Loucy (cell line): Measurements from ENCODE around the gene PHACTR2.

Experiments used
- H2AFZ ChIP-seq: fragments of 200-600 bp; sonication (generic); 2 replicates; pipeline ENCODE4 v1.6.0; 2016; ENCODE audit warnings: antibody characterized with exemption, mild to moderate bottlenecking, low read length, moderate library complexity
- H3F3A ChIP-seq: fragments of 200-600 bp; 2 replicates; pipeline ENCODE4 v1.6.0; 2016; ENCODE audit warnings: antibody characterized with exemption, low read depth, mild to moderate bottlenecking
- H3K27me3 ChIP-seq: fragments of 200-600 bp; sonication (generic); 2 replicates; pipeline ENCODE4 v1.6.1; 2014; ENCODE audit warnings: low read length, mild to moderate bottlenecking; ENCODE audit not compliant: insufficient read depth, poor library complexity, severe bottlenecking
- H3K36me3 ChIP-seq: fragments of 200-600 bp; sonication (generic); 2 replicates; pipeline ENCODE4 v1.6.1; 2016; ENCODE audit warnings: low read length; ENCODE audit not compliant: insufficient read depth
- H3K4me1 ChIP-seq: fragments of 200-600 bp; sonication (generic); 2 replicates; pipeline ENCODE4 v1.5.1; 2014; ENCODE audit warnings: low read length, mild to moderate bottlenecking; ENCODE audit not compliant: insufficient read depth, poor library complexity, severe bottlenecking
- H3K4me2 ChIP-seq: fragments of 200-600 bp; sonication (generic); 2 replicates; pipeline ENCODE4 v1.6.0; 2014; ENCODE audit warnings: antibody characterized with exemption, low read length, low read depth, mild to moderate bottlenecking; ENCODE audit not compliant: poor library complexity, severe bottlenecking
- H3K4me3 ChIP-seq: fragments of 200-600 bp; sonication (generic); 2 replicates; pipeline ENCODE4 v1.5.1; 2014; ENCODE audit warnings: low read length, mild to moderate bottlenecking, mixed read lengths; ENCODE audit not compliant: poor library complexity, severe bottlenecking
- H3K79me2 ChIP-seq: fragments of 200-600 bp; sonication (generic); 2 replicates; pipeline ENCODE4 v1.6.1; 2014; ENCODE audit warnings: low read length; ENCODE audit not compliant: insufficient read depth
- H3K9ac ChIP-seq: fragments of 200-600 bp; sonication (generic); 2 replicates; pipeline ENCODE4 v1.6.0; 2014; ENCODE audit warnings: mild to moderate bottlenecking, low read depth, low read length, moderate library complexity; ENCODE audit not compliant: poor library complexity, severe bottlenecking
- H3K9me2 ChIP-seq: fragments of 200-600 bp; sonication (generic); replicated peaks from 2 replicates; pipeline ENCODE4 v1.6.1; 2016; ENCODE audit warnings: low read depth, low read length, mixed read lengths
- H3K9me3 ChIP-seq: fragments of 200-600 bp; sonication (generic); 2 replicates; pipeline ENCODE4 v1.6.1; 2014; ENCODE audit warnings: mild to moderate bottlenecking, antibody characterized with exemption, low read length, low read depth; ENCODE audit not compliant: insufficient read depth
- H4K20me1 ChIP-seq: fragments of 200-600 bp; sonication (generic); 2 replicates; pipeline ENCODE4 v1.6.0; 2014; ENCODE audit warnings: antibody characterized with exemption, low read length, mild to moderate bottlenecking; ENCODE audit not compliant: insufficient read depth, poor library complexity, severe bottlenecking
- CTCF ChIP-seq: fragments of 200-600 bp; sonication (generic); conservative IDR thresholded peaks from 2 replicates; pipeline ENCODE4 v1.5.1; 2014; ENCODE audit warnings: mild to moderate bottlenecking, antibody characterized with exemption, low read length
- EZH2phosphoT487 ChIP-seq: fragments of 200-600 bp; IDR thresholded peaks from 2 replicates; pipeline ENCODE4 v1.6.1; 2018; ENCODE audit warnings: antibody characterized with exemption, mild to moderate bottlenecking, moderate library complexity, borderline replicate concordance

Gene PHACTR2

GRCh38 chr6:143652841-143653331, 24.9 kb upstream of the PHACTR2 start:
- Histone ChIP-seq H3K9ac (no peak overlapping the region), H2AFZ (no peak overlapping the region), H3K4me3 (no peak overlapping the region), H3K27me3 (no peaks in the 10 kb centered on the region), H3K79me2 (no peaks in the 10 kb centered on the region), H4K20me1 (no peaks in the 10 kb centered on the region), H3K4me2 (no peak overlapping the region), H3K36me3 (no peaks in the 10 kb centered on the region), H3K9me3 (0 out of 2 replicates have a peak, but pooled peaks cover 7% of the 10 kb centered on the region), H3K4me1 (no peaks in the 10 kb centered on the region), H3F3A (no peaks in the 10 kb centered on the region), H3K9me2 (no peaks in the 10 kb centered on the region)
- TF ChIP-seq CTCF (no peak), EZH2phosphoT487 (no peak)

GRCh38 chr6:143655541-143655940, 22.2 kb upstream of the PHACTR2 start:
- no peak overlapping the region for H3K4me2 ChIP-seq
- no peaks in the 10 kb centered on the region for H3K9me2 ChIP-seq
- no peaks in the 10 kb centered on the region for H3K79me2 ChIP-seq
- TF ChIP-seq EZH2phosphoT487 (no peak), CTCF (no peak)
- no peak overlapping the region for H3K4me3 ChIP-seq
- H3K9ac ChIP-seq = no peak overlapping the region
- no peaks in the 10 kb centered on the region for H4K20me1 ChIP-seq
- H3F3A ChIP-seq = no peaks in the 10 kb centered on the region
- H2AFZ ChIP-seq = no peak overlapping the region
- no peaks in the 10 kb centered on the region for H3K36me3 ChIP-seq
- H3K9me3 ChIP-seq = peaks cover 22% of the 10 kb centered on the region; the same call in 1 of the 2 replicates
- no peaks in the 10 kb centered on the region for H3K4me1 ChIP-seq
- no peaks in the 10 kb centered on the region for H3K27me3 ChIP-seq

GRCh38 chr6:143656026-143656425, 21.7 kb upstream of the PHACTR2 start:
- Histone ChIP-seq H4K20me1 (no peaks in the 10 kb centered on the region), H3K4me2 (no peak overlapping the region), H2AFZ (no peak overlapping the region), H3K9me3 (peaks cover 22% of the 10 kb centered on the region; the same call in 1 of the 2 replicates), H3K9me2 (no peaks in the 10 kb centered on the region), H3K9ac (no peak overlapping the region), H3K79me2 (no peaks in the 10 kb centered on the region), H3K27me3 (no peaks in the 10 kb centered on the region), H3K36me3 (no peaks in the 10 kb centered on the region), H3K4me1 (no peaks in the 10 kb centered on the region), H3F3A (no peaks in the 10 kb centered on the region), H3K4me3 (no peak overlapping the region)
- no peak for TF ChIP-seq CTCF
- TF ChIP-seq EZH2phosphoT487 = no peak
